Measurements from ENCODE around the gene POLN. TPM values are rescaled to one million over a fixed set of nuclear protein-coding genes. Genes with fewer than 3 reads are reported as not detected.

POLN gene
- total RNA-seq, 3 donors from 2014 or later = 1.4 to 4.6 (median 1.4) TPM

- no peak for DNase-seq
- TF ChIP-seq, protein P1, sequence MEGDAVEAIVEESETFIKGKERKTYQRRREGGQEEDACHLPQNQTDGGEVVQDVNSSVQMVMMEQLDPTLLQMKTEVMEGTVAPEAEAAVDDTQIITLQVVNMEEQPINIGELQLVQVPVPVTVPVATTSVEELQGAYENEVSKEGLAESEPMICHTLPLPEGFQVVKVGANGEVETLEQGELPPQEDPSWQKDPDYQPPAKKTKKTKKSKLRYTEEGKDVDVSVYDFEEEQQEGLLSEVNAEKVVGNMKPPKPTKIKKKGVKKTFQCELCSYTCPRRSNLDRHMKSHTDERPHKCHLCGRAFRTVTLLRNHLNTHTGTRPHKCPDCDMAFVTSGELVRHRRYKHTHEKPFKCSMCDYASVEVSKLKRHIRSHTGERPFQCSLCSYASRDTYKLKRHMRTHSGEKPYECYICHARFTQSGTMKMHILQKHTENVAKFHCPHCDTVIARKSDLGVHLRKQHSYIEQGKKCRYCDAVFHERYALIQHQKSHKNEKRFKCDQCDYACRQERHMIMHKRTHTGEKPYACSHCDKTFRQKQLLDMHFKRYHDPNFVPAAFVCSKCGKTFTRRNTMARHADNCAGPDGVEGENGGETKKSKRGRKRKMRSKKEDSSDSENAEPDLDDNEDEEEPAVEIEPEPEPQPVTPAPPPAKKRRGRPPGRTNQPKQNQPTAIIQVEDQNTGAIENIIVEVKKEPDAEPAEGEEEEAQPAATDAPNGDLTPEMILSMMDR (IDR thresholded peaks at IDR 0.05) = no peak
- Histone ChIP-seq H3K4me3 (no peak overlapping the region), H3K4me1 (ENCODE audit: low read depth) (no peaks in the 10 kb centered on the region), H3K9me3 (peaks cover 6% of the 10 kb centered on the region), H3K36me3 (ENCODE audit: low read depth) (no peaks in the 10 kb centered on the region)
- no peak for ATAC-seq
- intact Hi-C loops (cut with DNase I, micrococcal nuclease) = no loop called here
These were observed 114.2 kb downstream of the POLN start for GRCh38 chr4:2127609-2128332.

GRCh38 chr4:2126309-2127043 lies 115.4 kb downstream of the POLN start:
- DNase-seq (no peak), ATAC-seq (no peak)
- intact Hi-C loops (cut with DNase I, micrococcal nuclease) = no loop called here
- TF ChIP-seq, protein P1 (IDR thresholded peaks at IDR 0.05) = no peak
- Histone ChIP-seq H3K9me3 (no peaks in the 10 kb centered on the region), H3K4me3 (no peak overlapping the region), H3K4me1 (ENCODE audit: low read depth) (no peaks in the 10 kb centered on the region), H3K36me3 (ENCODE audit: low read depth) (no peaks in the 10 kb centered on the region)

GRCh38 chr4:2125831-2126230 lies 116.1 kb downstream of the POLN start:
- intact Hi-C loops (cut with DNase I, micrococcal nuclease) = no loop called here
- no peak for ATAC-seq
- H3K36me3 ChIP-seq (ENCODE audit: low read depth) = no peaks in the 10 kb centered on the region
- H3K4me1 ChIP-seq (ENCODE audit: low read depth) = no peaks in the 10 kb centered on the region
- no peak overlapping the region for H3K4me3 ChIP-seq
- no peaks in the 10 kb centered on the region for H3K9me3 ChIP-seq
- TF ChIP-seq, protein P1 (IDR thresholded peaks at IDR 0.05) = no peak
- DNase-seq = no peak

DNA sequence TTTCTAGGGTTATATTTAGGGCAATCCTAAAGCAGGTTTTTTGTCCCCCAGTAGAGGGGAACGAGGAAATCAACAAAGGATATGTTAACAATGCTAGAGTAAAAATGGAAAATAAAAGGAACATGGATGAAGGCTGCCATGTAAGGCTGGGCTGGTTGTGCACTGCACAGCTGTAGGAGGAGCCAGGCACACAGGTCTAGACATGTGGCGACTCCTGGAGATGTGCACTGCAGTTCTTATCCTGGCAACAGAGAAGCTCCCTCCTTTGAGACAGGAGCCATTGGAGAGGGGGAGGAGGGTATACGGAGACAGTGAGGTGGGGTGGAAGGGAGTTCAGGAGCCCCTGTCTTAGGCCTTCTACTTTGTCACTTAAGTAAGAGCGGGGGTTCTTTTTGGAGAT lies 116.9 kb downstream of the POLN start:
- Histone ChIP-seq H3K4me3 (no peak overlapping the region), H3K36me3 (ENCODE audit: low read depth) (no peaks in the 10 kb centered on the region), H3K9me3 (no peaks in the 10 kb centered on the region), H3K4me1 (ENCODE audit: low read depth) (no peaks in the 10 kb centered on the region)
- ATAC-seq (no peak), DNase-seq (no peak)
- TF ChIP-seq, protein P1 (IDR thresholded peaks at IDR 0.05) = no peak
- intact Hi-C loops (cut with DNase I, micrococcal nuclease) = no loop called here

GRCh38 chr4:2116687-2117400 lies 125.1 kb downstream of the POLN start:
- no peaks in the 10 kb centered on the region for H3K4me1 ChIP-seq (ENCODE audit: low read depth)
- TF ChIP-seq, protein P1 (IDR thresholded peaks at IDR 0.05) = no peak
- ATAC-seq = no peak
- H3K9me3 ChIP-seq = no peaks in the 10 kb centered on the region
- H3K36me3 ChIP-seq (ENCODE audit: low read depth) = no peaks in the 10 kb centered on the region
- H3K4me3 ChIP-seq = no peak overlapping the region
- intact Hi-C loops (cut with DNase I, micrococcal nuclease) = no loop called here
- DNase-seq = no peak

Measured in mucosa of descending colon (tissue), 3 donors.